C4-2B (cell line): ENCODE data around the gene PDXP.

ENCODE experiments used
- H3K27ac ChIP-seq: fragments of 450-650 bp; 2 replicates; pipeline ENCODE4 v1.5.1; 2017
- CTCF ChIP-seq: fragments of 450-650 bp; conservative IDR thresholded peaks from 2 replicates; pipeline ENCODE4 v1.5.1; 2017; ENCODE audit warnings: mild to moderate bottlenecking
- ZFX ChIP-seq: fragments of 450-650 bp; IDR thresholded peaks from 2 replicates; pipeline ENCODE4 v1.6.1; 2017

The PDXP gene

GRCh38 chr22:37617431-37617830 is 41.1 kb upstream of the PDXP start:
- H3K27ac ChIP-seq = no peak overlapping the region
- no peak for TF ChIP-seq ZFX
- no peak for TF ChIP-seq CTCF

GRCh38 chr22:37618072-37618656 is 40.4 kb upstream of the PDXP start:
- no peak overlapping the region for H3K27ac ChIP-seq
- TF ChIP-seq ZFX = no peak
- TF ChIP-seq CTCF = no peak

- H3K27ac ChIP-seq = no peak overlapping the region
- TF ChIP-seq ZFX (no peak), CTCF (no peak)
These were observed 39.8 kb upstream of the PDXP start for GRCh38 chr22:37618674-37619073.

GRCh38 chr22:37619991-37620390 is 38.5 kb upstream of the PDXP start:
- TF ChIP-seq CTCF = no peak
- no peak for TF ChIP-seq ZFX
- H3K27ac ChIP-seq = no peak overlapping the region

- TF ChIP-seq CTCF (no peak), ZFX (no peak)
- H3K27ac ChIP-seq = no peak overlapping the region
These were observed 37.1 kb upstream of the PDXP start for GRCh38 chr22:37621352-37621860.

DNA sequence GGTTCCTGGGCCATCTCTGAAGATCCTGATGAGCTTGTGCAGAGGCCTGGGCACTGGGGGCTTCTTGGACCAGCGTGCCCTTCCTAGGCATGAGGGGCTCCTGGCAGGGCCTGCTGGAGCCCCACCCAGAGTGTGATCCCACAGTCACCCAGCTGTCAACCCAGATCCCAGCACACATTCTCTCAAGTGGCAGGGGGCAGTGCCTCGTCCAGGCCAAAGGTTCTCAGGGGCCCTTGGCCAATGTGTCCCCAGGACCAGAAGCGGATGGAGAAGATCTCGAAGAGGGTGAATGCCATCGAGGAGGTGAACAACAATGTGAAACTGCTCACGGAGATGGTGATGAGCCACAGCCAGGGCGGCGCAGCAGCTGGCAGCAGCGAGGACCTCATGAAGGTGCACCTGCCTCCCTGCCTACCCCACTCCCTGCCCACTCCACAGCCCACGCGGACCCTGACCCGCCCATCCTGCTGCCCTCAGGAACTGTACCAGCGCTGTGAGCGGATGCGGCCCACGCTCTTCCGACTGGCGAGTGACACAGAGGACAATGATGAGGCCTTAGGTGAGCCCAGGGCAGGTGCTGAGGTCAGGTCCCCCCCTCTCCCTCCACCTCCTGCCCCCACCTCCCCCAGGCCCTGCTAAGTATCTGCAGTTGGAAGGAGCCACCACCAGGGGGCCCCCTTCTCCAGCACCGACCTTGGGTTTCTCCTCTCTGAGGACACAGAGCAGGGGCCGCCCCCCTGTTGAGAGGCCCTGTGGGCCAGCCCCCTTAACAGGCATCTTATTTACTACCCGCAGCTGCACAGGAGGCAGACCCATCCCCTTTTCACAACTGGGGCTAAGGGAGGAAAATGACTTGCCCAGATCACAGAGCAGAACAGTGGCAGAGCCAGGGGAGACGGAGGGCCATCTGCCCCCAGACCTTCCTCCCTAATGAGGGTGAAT is 35.2 kb upstream of the PDXP start:
- TF ChIP-seq CTCF (peak; percentile 96), ZFX (no peak)
- H3K27ac ChIP-seq = no peak overlapping the region

DNA sequence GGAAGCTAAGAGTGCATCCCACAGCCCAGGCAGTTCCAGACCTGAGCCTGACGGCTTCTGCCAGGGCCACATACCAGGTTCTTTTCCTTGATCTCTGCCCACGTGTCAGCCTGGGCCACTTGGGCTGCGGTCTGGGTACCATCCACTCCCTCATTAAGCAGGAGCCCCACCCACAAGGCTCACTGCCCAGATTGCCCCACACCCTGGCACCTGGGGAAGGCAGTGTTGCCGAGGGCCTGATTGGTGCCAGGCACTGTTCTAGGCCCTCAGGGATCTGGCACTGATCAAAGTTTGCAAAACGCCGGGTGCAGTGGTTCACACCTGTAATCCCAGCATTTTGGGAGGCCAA is 34.5 kb upstream of the PDXP start:
- TF ChIP-seq ZFX (no peak), CTCF (0 out of 2 replicates have a peak, but pooled peaks have one; percentile 67)
- H3K27ac ChIP-seq = no peak overlapping the region
